K562 (cell line): ENCODE measurements around the gene CRK.

Experiments used
- ESRRA ChIP-seq: fragments of 450-650 bp; IDR thresholded peaks from 2 replicates; pipeline ENCODE4 v1.6.1; 2014; ENCODE audit warnings: low read depth, mild to moderate bottlenecking, moderate library complexity, borderline replicate concordance
- POLR2AphosphoS2 ChIP-seq: IDR thresholded peaks from 2 replicates; pipeline ENCODE4 v1.6.1; 2012; ENCODE audit warnings: low read length, improper control_type of control experiment

DNA sequence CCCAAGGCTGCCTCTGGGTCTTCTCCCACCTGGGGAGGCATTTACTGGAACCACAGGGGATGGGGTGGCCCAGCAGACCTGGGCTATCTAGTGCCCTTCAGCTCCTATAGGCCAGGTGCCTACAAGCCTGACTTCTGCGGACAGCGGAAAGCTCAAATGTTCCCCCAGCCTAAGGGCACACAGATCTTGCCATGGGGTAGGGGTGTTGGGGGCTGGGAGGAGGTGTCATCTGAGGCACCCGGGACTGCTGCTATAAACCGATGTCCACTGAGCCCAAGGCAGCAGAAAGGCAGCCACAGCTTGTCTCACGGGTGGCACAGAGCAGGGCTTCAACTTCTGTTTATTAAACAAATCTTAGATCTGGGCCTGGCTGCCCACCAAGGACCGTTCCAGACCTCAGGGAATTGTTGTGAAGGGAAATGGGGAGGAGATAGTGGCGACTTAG lies 32.8 kb upstream of the CRK start:
- TF ChIP-seq ESRRA = no peak
- no peak for TF ChIP-seq POLR2AphosphoS2
